OCI-LY7 (cell line): Measurements from ENCODE around the gene SGSM1.

Source experiments
- EZH2phosphoT487 ChIP-seq: fragments of 200-600 bp; sonication (generic); IDR thresholded peaks from 2 replicates; pipeline ENCODE4 v1.6.1; 2018; ENCODE audit warnings: low read depth, borderline replicate concordance, mild to moderate bottlenecking, mixed run types, antibody characterized with exemption, low read length, moderate library complexity, mixed read lengths
- TF ChIP-seq, protein P1 (sequence below): fragments of 200-600 bp; sonication (generic); conservative IDR thresholded peaks from 2 replicates; pipeline ENCODE4 v1.5.1; 2014; ENCODE audit warnings: mild to moderate bottlenecking, antibody characterized with exemption, low read length, moderate library complexity, mixed read lengths

GRCh38 chr22:24867323-24868022 is 61.5 kb downstream of the SGSM1 start:
- TF ChIP-seq, protein P1, sequence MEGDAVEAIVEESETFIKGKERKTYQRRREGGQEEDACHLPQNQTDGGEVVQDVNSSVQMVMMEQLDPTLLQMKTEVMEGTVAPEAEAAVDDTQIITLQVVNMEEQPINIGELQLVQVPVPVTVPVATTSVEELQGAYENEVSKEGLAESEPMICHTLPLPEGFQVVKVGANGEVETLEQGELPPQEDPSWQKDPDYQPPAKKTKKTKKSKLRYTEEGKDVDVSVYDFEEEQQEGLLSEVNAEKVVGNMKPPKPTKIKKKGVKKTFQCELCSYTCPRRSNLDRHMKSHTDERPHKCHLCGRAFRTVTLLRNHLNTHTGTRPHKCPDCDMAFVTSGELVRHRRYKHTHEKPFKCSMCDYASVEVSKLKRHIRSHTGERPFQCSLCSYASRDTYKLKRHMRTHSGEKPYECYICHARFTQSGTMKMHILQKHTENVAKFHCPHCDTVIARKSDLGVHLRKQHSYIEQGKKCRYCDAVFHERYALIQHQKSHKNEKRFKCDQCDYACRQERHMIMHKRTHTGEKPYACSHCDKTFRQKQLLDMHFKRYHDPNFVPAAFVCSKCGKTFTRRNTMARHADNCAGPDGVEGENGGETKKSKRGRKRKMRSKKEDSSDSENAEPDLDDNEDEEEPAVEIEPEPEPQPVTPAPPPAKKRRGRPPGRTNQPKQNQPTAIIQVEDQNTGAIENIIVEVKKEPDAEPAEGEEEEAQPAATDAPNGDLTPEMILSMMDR, result no peak
- TF ChIP-seq EZH2phosphoT487, result no peak
